ENCODE measurements around the gene MDM2. TPM values are rescaled to one million over a fixed set of nuclear protein-coding genes. Genes with fewer than 3 reads are reported as not detected.
"Not testable (repeated sequence)": the region's sequence is repeated elsewhere in the genome, so short reads cannot be mapped to it uniquely, and the experiment has no call there.

MDM2 gene
- total RNA-seq, 2 donors from 2014 or later, result 54.1 to 93.4 TPM

DNA sequence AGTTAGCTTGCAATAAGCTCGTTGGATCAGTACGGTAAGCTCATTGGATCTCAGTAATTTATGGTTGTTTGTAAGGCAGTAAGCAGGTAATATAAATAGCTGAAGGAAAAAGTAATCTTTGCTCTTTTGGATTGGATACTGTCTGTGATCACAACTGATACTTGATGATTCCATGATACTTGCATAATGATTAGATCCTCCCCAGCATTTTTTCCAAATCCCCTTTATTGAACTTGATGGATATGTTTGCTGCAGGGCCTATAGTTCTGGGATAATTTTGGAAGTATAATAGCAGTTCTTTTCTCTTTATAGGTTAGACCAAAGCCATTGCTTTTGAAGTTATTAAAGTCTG lies 5.2 kb downstream of the MDM2 start:
- ATAC-seq (no peak), DNase-seq (no peak)
- WGBS, 2 donors, result 70 to 75% methylated on average over 2 of the region's 2 CpGs
- no peaks in the 10 kb centered on the region for H3K27me3 ChIP-seq
- intact Hi-C loops (cut with DNase I), result loop anchor here (10.0 kb wide), 1 partner anchor 68 kb away; the partner anchor contains the start of gene SLC35E3
- H3K4me1 ChIP-seq, result peaks cover 44% of the 10 kb centered on the region
- no peak overlapping the region for H3K27ac ChIP-seq
- TF ChIP-seq POLR2A (IDR thresholded peaks at IDR 0.05), result no peak
- TF ChIP-seq, protein P1, sequence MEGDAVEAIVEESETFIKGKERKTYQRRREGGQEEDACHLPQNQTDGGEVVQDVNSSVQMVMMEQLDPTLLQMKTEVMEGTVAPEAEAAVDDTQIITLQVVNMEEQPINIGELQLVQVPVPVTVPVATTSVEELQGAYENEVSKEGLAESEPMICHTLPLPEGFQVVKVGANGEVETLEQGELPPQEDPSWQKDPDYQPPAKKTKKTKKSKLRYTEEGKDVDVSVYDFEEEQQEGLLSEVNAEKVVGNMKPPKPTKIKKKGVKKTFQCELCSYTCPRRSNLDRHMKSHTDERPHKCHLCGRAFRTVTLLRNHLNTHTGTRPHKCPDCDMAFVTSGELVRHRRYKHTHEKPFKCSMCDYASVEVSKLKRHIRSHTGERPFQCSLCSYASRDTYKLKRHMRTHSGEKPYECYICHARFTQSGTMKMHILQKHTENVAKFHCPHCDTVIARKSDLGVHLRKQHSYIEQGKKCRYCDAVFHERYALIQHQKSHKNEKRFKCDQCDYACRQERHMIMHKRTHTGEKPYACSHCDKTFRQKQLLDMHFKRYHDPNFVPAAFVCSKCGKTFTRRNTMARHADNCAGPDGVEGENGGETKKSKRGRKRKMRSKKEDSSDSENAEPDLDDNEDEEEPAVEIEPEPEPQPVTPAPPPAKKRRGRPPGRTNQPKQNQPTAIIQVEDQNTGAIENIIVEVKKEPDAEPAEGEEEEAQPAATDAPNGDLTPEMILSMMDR (IDR thresholded peaks at IDR 0.05), result no peak
- H3K36me3 ChIP-seq (replicated peaks in 1 of 2; ENCODE audit: insufficient read depth in 1 of 2, low read depth in 2 of 2), result peaks cover 0 to 20% of the 10 kb centered on the region in 2 donors
- no peak overlapping the region for H3K4me3 ChIP-seq
- H3K9me3 ChIP-seq, result no peaks in the 10 kb centered on the region

DNA sequence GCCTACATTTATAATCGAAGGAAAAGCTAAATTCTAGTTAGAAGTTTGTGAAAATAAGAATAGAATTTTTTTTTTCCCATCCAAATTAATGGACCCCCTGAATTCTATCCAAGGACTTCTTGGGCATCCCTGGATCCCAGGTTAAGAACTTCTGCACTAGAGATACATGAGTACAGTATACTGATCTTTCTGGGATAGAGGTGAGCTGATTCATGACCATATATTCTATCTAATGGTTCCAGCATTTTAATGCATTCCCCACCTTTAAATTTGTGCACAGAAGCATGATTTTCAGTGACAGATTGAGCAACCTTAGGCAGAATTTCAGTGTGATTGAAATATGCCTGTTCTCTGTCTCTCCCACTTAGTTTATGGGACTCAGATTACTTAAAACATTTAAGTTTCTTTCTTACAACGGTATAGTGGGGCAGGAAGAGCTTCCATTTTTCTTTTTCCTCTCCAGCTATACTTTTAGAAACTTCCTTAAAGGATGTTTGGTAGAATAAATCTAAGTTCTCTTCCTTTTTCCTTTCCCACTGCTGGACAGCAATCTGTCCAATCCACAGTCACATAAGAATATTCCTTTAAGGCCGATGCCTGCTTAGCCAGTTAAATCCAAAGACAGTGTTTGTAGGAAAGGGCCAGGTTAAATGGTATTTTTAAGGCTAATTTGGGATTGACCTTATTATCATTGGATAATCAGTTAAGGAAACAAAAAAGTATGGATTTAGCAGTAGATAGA lies 6.7 kb downstream of the MDM2 start:
- H3K36me3 ChIP-seq (replicated peaks in 1 of 2; ENCODE audit: insufficient read depth in 1 of 2, low read depth in 2 of 2), result peaks cover 0 to 25% of the 10 kb centered on the region in 2 donors
- no peak for TF ChIP-seq POLR2A (IDR thresholded peaks at IDR 0.05)
- TF ChIP-seq, protein P1 (IDR thresholded peaks at IDR 0.05), result no peak
- H3K9me3 ChIP-seq, result no peaks in the 10 kb centered on the region
- no peak overlapping the region for H3K27ac ChIP-seq
- intact Hi-C loops (cut with DNase I), result loop anchor here (10.0 kb wide), 1 partner anchor 70 kb away; the partner anchor contains the start of gene SLC35E3
- peaks cover 44% of the 10 kb centered on the region for H3K4me1 ChIP-seq
- WGBS, 2 donors, result 67 to 77% methylated on average over 3 of the region's 3 CpGs
- H3K27me3 ChIP-seq, result no peaks in the 10 kb centered on the region
- no peak for DNase-seq
- no peak for ATAC-seq
- no peak overlapping the region for H3K4me3 ChIP-seq

DNA sequence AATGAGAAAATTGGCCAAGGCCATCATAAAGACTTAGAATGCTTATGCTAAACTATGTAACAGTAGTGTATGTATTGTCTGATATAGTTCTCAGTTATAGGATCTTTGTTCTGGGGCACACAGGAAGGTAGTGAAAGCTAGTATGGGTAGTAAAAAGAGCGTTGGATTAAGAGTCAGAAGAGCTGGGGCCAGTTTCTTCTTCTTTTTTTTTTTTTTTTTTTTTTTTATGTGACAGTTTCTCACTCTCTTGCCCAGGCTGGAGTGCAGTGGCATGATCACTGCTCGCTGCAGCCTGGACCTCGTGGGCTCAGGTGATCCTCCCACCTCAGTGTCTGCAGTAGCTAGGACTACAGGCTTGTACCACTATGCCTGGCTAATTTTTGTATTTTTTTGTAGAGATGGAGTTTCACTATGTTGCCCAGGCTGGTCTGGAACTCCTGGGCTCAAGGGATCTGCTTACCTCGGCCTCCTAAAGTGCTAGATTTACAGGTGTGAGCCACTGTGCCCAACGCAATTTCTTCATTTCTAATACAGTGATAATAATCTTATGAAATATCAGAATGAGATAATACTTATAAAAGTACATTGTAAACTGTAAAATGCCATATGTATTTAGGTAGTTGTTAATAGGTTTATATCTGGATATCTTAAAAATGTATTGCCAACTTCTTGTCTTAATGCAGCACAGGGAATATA lies 7.4 kb downstream of the MDM2 start:
- ATAC-seq, result no peak
- intact Hi-C loops (cut with DNase I), result loop anchor here (10.0 kb wide), 1 partner anchor 71 kb away; the partner anchor contains the start of gene SLC35E3
- H3K36me3 ChIP-seq (replicated peaks in 1 of 2; ENCODE audit: insufficient read depth in 1 of 2, low read depth in 2 of 2), result peaks cover 0 to 29% of the 10 kb centered on the region in 2 donors

DNA sequence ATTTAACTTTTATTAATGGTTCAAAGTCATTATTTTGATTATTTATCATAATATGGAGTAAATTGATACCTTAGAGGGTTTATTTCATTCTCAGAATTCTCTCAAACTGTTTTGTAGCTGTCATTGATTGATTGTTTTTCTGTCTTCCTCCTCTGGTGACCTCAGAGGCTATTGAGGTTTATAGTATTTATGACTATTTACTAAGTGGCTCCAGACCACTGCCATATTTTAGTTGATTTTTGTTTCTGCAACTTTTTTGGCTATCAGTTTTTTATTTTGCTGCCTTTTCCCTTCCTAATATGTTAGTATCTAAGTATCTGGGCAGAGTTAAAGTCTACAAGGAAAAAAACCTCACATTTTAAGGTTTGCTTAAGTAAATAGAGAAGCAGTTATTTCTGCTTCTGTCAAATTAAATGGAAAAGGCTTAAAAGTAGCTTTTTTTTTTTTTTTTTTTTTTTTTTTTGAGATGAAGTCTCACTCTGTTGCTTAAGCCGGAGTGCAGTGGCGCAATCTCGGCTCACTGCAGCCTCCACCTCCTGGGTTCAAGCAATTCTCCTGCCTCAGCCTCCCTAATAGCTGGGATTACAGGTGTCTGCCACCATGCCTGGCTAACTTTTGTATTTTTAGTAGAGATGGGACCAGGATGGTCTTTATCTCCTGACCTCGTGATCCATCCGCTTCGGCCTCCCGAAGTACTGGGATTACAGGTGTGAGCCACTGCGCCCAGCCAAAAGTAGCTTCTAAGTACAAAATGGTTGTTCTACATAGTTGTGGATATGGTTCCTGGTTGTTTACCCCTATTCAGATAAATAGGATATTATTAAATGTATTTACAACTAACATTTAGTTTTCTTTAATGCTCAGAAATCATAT lies 8.2 kb downstream of the MDM2 start:
- peaks cover 37% of the 10 kb centered on the region for H3K4me1 ChIP-seq
- H3K27me3 ChIP-seq, result no peaks in the 10 kb centered on the region
- H3K36me3 ChIP-seq (replicated peaks in 1 of 2; ENCODE audit: insufficient read depth in 1 of 2, low read depth in 2 of 2), result peaks cover 0 to 32% of the 10 kb centered on the region in 2 donors
- no peak overlapping the region for H3K4me3 ChIP-seq
- DNase-seq, result no peak
- H3K27ac ChIP-seq, result no peak overlapping the region
- ATAC-seq, result no peak
- intact Hi-C loops (cut with DNase I), result loop anchor here (10.0 kb wide), 1 partner anchor 71 kb away; the partner anchor contains the start of gene SLC35E3
- no peaks in the 10 kb centered on the region for H3K9me3 ChIP-seq
- 94 to 96% methylated on average over 8 of the region's 8 CpGs for WGBS, 2 donors
- no peak for TF ChIP-seq POLR2A (IDR thresholded peaks at IDR 0.05)
- TF ChIP-seq, protein P1 (IDR thresholded peaks at IDR 0.05), result no peak

More for the DNA sequence above, 7.4 kb downstream of the MDM2 start:
- Histone ChIP-seq H3K4me1 (peaks cover 44% of the 10 kb centered on the region), H3K27ac (no peak overlapping the region), H3K27me3 (no peaks in the 10 kb centered on the region), H3K9me3 (no peaks in the 10 kb centered on the region), H3K4me3 (no peak overlapping the region)
- WGBS, 2 donors, result 65 to 75% methylated on average over 5 of the region's 5 CpGs
- no peak for DNase-seq
- TF ChIP-seq, protein P1 (IDR thresholded peaks at IDR 0.05), result no peak
- no peak for TF ChIP-seq POLR2A (IDR thresholded peaks at IDR 0.05)

DNA sequence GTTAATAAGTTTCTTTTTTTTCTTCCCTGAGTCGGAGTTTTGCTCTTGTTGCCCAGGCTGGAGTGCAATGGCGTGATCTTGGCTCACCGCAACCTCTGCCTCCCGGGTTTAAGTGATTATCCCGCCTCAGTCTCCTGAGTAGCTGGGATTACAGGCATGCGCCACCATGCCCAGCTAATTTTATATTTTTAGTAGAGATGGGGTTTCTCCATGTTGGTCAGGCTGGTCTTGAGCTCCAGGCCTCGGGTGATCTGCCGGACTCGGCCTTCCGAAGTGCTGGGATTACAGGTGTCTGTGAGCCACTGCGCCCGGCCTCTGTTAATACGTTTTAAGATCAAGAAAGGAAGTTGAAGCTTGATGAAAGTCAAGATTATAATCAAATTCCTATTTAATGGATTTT lies 11.5 kb downstream of the MDM2 start:
- 89 to 93% methylated on average over 13 of the region's 13 CpGs for WGBS, 2 donors
- ATAC-seq, result not testable (repeated sequence)

More for the DNA sequence above, 11.5 kb downstream of the MDM2 start:
- DNase-seq, H3K4me3 ChIP-seq, H3K27ac ChIP-seq, H3K9me3 ChIP-seq, H3K27me3 ChIP-seq: not testable (repeated sequence)
- peaks cover 12% of the 10 kb centered on the region for H3K4me1 ChIP-seq
- intact Hi-C loops (cut with DNase I), result loop anchor here (10.0 kb wide), 1 partner anchor 75 kb away; the partner anchor contains the start of gene SLC35E3
- H3K36me3 ChIP-seq (replicated peaks in 1 of 2; ENCODE audit: insufficient read depth in 1 of 2, low read depth in 2 of 2), result peaks cover under 1 to 34% of the 10 kb centered on the region in 2 donors
